Measurements from ENCODE around the gene AMDHD2.
A peak's percentile ranks its signal among the peaks of the same experiment; 100 is the strongest.

Gene AMDHD2

GRCh38 chr16:2520097-2520783, at the start of gene AMDHD2:
Gene AMDHD2, plus strand, starts transcription at chr16:2520371. Its CDS starts 88 bp downstream, at chr16:2520459.
- Mint-ChIP-seq H3K36me3 (ENCODE audit: low read depth) (peaks cover 21% of the 10 kb centered on the region), H3K4me3 (peak within 1 kb of the TSS; percentile 87 to 91 (median 90)), H3K27me3 (ENCODE audit: low read depth) (peaks cover 8% of the 10 kb centered on the region), H3K9me3 (no peaks in the 10 kb centered on the region), H3K27ac (peak within 1 kb of the TSS; percentile 85 to 96 (median 89)), H3K4me1 (peaks cover 32% of the 10 kb centered on the region)
- TF ChIP-seq, protein P1, sequence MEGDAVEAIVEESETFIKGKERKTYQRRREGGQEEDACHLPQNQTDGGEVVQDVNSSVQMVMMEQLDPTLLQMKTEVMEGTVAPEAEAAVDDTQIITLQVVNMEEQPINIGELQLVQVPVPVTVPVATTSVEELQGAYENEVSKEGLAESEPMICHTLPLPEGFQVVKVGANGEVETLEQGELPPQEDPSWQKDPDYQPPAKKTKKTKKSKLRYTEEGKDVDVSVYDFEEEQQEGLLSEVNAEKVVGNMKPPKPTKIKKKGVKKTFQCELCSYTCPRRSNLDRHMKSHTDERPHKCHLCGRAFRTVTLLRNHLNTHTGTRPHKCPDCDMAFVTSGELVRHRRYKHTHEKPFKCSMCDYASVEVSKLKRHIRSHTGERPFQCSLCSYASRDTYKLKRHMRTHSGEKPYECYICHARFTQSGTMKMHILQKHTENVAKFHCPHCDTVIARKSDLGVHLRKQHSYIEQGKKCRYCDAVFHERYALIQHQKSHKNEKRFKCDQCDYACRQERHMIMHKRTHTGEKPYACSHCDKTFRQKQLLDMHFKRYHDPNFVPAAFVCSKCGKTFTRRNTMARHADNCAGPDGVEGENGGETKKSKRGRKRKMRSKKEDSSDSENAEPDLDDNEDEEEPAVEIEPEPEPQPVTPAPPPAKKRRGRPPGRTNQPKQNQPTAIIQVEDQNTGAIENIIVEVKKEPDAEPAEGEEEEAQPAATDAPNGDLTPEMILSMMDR (IDR thresholded peaks at IDR 0.05; ENCODE audit: unreplicated experiment in 3 of 3), result no peak

DNA sequence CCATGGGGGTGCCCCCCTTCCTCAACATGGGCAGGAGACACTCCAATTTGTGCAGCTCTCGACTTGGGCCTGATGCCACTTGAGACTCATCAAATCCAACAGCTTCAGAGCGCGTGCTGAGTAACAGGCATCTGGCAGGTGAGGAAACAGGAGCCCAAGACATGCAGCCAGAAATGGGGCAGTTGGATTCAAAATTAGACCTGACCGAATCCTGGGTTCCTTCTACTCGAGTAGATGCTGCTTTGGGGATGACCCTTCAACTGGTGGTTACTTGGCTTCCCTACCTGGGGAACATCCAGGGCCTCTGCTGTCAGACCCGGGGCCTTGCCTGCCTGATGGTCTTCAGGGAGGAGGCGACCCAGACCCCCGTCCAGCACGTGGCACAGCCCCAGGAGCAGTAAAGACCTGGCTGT, 49.6 kb upstream of the AMDHD2 start:
- Mint-ChIP-seq H3K4me3 (peak overlapping the region; percentile 71 to 77 (median 72)), H3K27ac (peak overlapping the region; percentile 40 to 90 (median 83)), H3K9me3 (no peaks in the 10 kb centered on the region), H3K27me3 (ENCODE audit: low read depth) (no peaks in the 10 kb centered on the region), H3K4me1 (peaks cover 19% of the 10 kb centered on the region), H3K36me3 (ENCODE audit: low read depth) (no peaks in the 10 kb centered on the region)
- TF ChIP-seq, protein P1 (IDR thresholded peaks at IDR 0.05; ENCODE audit: unreplicated experiment in 3 of 3), result no peak

DNA sequence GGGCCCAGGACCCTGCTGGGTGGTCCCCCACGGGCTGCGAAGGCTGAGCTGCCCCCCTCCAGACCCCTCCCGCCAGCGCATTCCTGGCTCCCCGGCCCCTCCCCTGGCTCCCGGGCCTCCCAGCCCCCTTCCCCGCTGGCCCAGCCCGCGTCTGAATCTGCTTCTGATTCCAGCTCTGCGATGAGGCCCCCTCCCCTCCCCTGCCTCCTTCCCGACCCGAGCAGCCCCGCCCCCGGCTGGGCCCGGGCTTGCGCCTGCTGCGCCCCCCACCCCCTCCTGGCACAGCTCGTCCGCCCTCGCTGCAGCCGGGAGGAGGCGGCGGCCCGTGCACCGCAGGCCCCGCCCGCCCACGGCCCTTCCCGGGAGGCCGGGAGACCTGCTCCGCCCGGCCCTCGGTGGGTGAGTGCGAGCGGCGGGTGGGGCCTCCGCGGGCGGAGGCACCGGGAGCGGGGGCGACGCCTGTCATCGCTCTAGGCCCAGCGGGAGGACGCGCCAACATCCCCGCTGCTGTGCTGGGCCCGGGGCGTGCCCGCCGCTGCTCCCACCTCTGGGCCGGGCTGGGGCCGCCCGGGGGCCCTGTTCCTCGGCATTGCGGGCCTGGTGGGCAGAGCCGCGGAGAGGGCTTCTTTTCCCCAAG, 49.0 kb upstream of the AMDHD2 start, which contains the start of gene NTN3:
Gene NTN3 (plus strand): TSS at position 282 of the 637 bp plus-strand sequence. CDS start 405 bp downstream, outside the sequence.
- no peaks in the 10 kb centered on the region for H3K36me3 Mint-ChIP-seq (ENCODE audit: low read depth)
- H3K4me3 Mint-ChIP-seq, result peak within 1 kb of the TSS; percentile 71 to 77 (median 72)
- peak within 1 kb of the TSS; percentile 62 to 90 (median 83) for H3K27ac Mint-ChIP-seq
- peaks cover 4% of the 10 kb centered on the region for H3K27me3 Mint-ChIP-seq (ENCODE audit: low read depth)
- no peaks in the 10 kb centered on the region for H3K9me3 Mint-ChIP-seq
- TF ChIP-seq, protein P1 (IDR thresholded peaks at IDR 0.05; ENCODE audit: unreplicated experiment in 3 of 3), result no peak
- H3K4me1 Mint-ChIP-seq, result peaks cover 21% of the 10 kb centered on the region

GRCh38 chr16:2471653-2472487, 48.3 kb upstream of the AMDHD2 start:
- H3K9me3 Mint-ChIP-seq, result no peaks in the 10 kb centered on the region
- peaks cover 26% of the 10 kb centered on the region for H3K4me1 Mint-ChIP-seq
- peaks cover 8% of the 10 kb centered on the region for H3K27me3 Mint-ChIP-seq (ENCODE audit: low read depth)
- peak overlapping the region; percentile 61 for H3K4me3 Mint-ChIP-seq
- TF ChIP-seq, protein P1 (IDR thresholded peaks at IDR 0.05; ENCODE audit: unreplicated experiment in 3 of 3), result no peak
- H3K36me3 Mint-ChIP-seq (ENCODE audit: low read depth), result no peaks in the 10 kb centered on the region
- no peak overlapping the region for H3K27ac Mint-ChIP-seq

DNA sequence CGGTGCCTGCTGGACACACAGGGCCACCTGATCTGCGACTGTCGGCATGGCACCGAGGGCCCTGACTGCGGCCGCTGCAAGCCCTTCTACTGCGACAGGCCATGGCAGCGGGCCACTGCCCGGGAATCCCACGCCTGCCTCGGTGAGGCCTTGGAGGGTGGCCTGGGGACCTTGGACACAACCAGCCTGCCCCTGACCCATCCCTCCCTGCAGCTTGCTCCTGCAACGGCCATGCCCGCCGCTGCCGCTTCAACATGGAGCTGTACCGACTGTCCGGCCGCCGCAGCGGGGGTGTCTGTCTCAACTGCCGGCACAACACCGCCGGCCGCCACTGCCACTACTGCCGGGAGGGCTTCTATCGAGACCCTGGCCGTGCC, 47.7 kb upstream of the AMDHD2 start:
- Mint-ChIP-seq H3K27me3 (ENCODE audit: low read depth) (peaks cover 9% of the 10 kb centered on the region), H3K36me3 (ENCODE audit: low read depth) (no peaks in the 10 kb centered on the region), H3K4me3 (peak overlapping the region in 2 of 3 experiments; percentile 78 to 85), H3K27ac (no peak overlapping the region), H3K4me1 (peaks cover 30% of the 10 kb centered on the region), H3K9me3 (no peaks in the 10 kb centered on the region)
- TF ChIP-seq, protein P1 (IDR thresholded peaks at IDR 0.05; ENCODE audit: unreplicated experiment in 3 of 3), result no peak
